GM23248 (cell line): ENCODE results near the gene TAF4. TPM values are rescaled to one million over a fixed set of nuclear protein-coding genes. Genes with fewer than 3 reads are reported as not detected.

Experiments used
- DNase-seq: peaks from one replicate; pipeline ENCODE4 v3.0.0-alpha.2; 2015
- H2AFZ ChIP-seq: fragments of 200-600 bp; sonication (generic); 2 replicates; pipeline ENCODE4 v1.6.1; 2016; ENCODE audit warnings: antibody characterized with exemption
- H3F3A ChIP-seq: fragments of 200-600 bp; sonication (generic); 2 replicates; pipeline ENCODE4 v1.6.1; 2016; ENCODE audit warnings: mild to moderate bottlenecking, antibody characterized with exemption, mixed run types; ENCODE audit not compliant: insufficient read depth
- H3K27ac ChIP-seq: fragments of 200-600 bp; sonication (generic); 2 replicates; pipeline ENCODE4 v1.5.1; 2016; ENCODE audit warnings: mild to moderate bottlenecking
- H3K27me3 ChIP-seq: fragments of 200-600 bp; sonication (generic); replicated peaks from 2 replicates; pipeline ENCODE4 v1.6.1; 2016; ENCODE audit warnings: mild to moderate bottlenecking; ENCODE audit not compliant: insufficient read depth
- H3K36me3 ChIP-seq: fragments of 200-600 bp; sonication (generic); 2 replicates; pipeline ENCODE4 v1.6.1; 2016; ENCODE audit warnings: low read depth, mild to moderate bottlenecking
- H3K4me1 ChIP-seq: fragments of 200-600 bp; sonication (generic); 2 replicates; pipeline ENCODE4 v1.6.1; 2016; ENCODE audit warnings: mild to moderate bottlenecking; ENCODE audit not compliant: insufficient read depth
- H3K4me2 ChIP-seq: fragments of 200-600 bp; sonication (generic); one replicate; pipeline ENCODE4 v1.6.1; 2016; ENCODE audit warnings: mild to moderate bottlenecking; ENCODE audit not compliant: unreplicated experiment
- H3K4me3 ChIP-seq: fragments of 200-600 bp; sonication (generic); 2 replicates; pipeline ENCODE4 v1.5.1; 2016; ENCODE audit warnings: mild to moderate bottlenecking
- H3K79me2 ChIP-seq: fragments of 200-600 bp; sonication (generic); 2 replicates; pipeline ENCODE4 v1.6.1; 2016; ENCODE audit warnings: mild to moderate bottlenecking; ENCODE audit not compliant: insufficient read depth
- H3K9ac ChIP-seq: fragments of 200-600 bp; sonication (generic); 2 replicates; pipeline ENCODE4 v1.6.1; 2016; ENCODE audit warnings: mild to moderate bottlenecking
- H3K9me2 ChIP-seq: fragments of 200-600 bp; sonication (generic); 2 replicates; pipeline ENCODE4 v1.6.1; 2016; ENCODE audit warnings: mixed run types, mild to moderate bottlenecking, moderate library complexity; ENCODE audit not compliant: insufficient read depth
- H3K9me3 ChIP-seq: fragments of 200-600 bp; sonication (generic); one replicate; pipeline ENCODE4 v1.6.1; 2017; ENCODE audit warnings: low read depth
- H4K20me1 ChIP-seq: fragments of 200-600 bp; sonication (generic); 2 replicates; pipeline ENCODE4 v1.6.0; 2016; ENCODE audit not compliant: insufficient read depth
- EZH2 ChIP-seq: fragments of 200-600 bp; sonication (generic); IDR thresholded peaks from 2 replicates; pipeline ENCODE4 v1.6.1; 2018; ENCODE audit warnings: antibody characterized with exemption, mild to moderate bottlenecking; ENCODE audit not compliant: insufficient read depth, poor library complexity, severe bottlenecking
- EZH2phosphoT487 ChIP-seq: fragments of 200-600 bp; sonication (generic); IDR thresholded peaks from 2 replicates; pipeline ENCODE4 v1.6.1; 2018; ENCODE audit warnings: antibody characterized with exemption, moderate library complexity, mild to moderate bottlenecking, low read depth; ENCODE audit not compliant: insufficient read depth
- WGBS, 2 experiments: methylation state at CpG; one replicate each; pipeline ENCODE4 v1.1.6; 2015 to 2017; ENCODE audit warnings: low lambda C conversion rate in 2 of 2, low coverage in 1 of 2; ENCODE audit errors: missing lambda C conversion rate in 2 of 2; 5-methylcytosine and 5-hydroxymethylcytosine counted together
- in situ Hi-C: fragments of 300-500 bp; cut with MboI; formaldehyde crosslinking; loops from 2 replicates; pipeline ENCODE4 v1.15.0; 2020
- polyA plus RNA-seq: library from polyadenylated mRNA; unstranded; fragments of >200 nt; fragmentation: Nextera tagmentation; extraction: Ambion mirVana; gene quantifications from 2 replicates; pipeline ENCODE4 v1.2.1, GENCODE V29; 2016
- total RNA-seq: library from RNA; depleted of rRNA; stranded (reverse); fragments of >200 nt; shearing (Covaris generic); gene quantifications from 2 replicates; pipeline ENCODE4 v1.2.3, GENCODE V29; 2014

Gene TAF4
- total and polyA plus RNA-seq, 2 experiments from 2014 or later: 1.4 to 2.9 TPM

- H3K9me3 ChIP-seq: no peaks in the 10 kb centered on the region
- no peak overlapping the region for H3K4me3 ChIP-seq
- H3K27me3 ChIP-seq: no peaks in the 10 kb centered on the region
- H4K20me1 ChIP-seq: no peaks in the 10 kb centered on the region
- no peaks in the 10 kb centered on the region for H3K79me2 ChIP-seq
- H2AFZ ChIP-seq: no peak overlapping the region
- no peak overlapping the region for H3K9ac ChIP-seq
- H3K4me2 ChIP-seq: no peak overlapping the region
- no peaks in the 10 kb centered on the region for H3K4me1 ChIP-seq
- no peak overlapping the region for H3K27ac ChIP-seq
- H3K36me3 ChIP-seq: peaks cover 14% of the 10 kb centered on the region; the same call in 1 of the 2 replicates
- in situ Hi-C loops: loop anchor here (25.0 kb wide), 1 partner anchor 383 kb away; the partner anchor contains the start of gene RPS21
- WGBS, 2 experiments: 96 to 100% methylated on average over 5 of the region's 5 CpGs
- no peak for DNase-seq
- no peaks in the 10 kb centered on the region for H3K9me2 ChIP-seq
- no peaks in the 10 kb centered on the region for H3F3A ChIP-seq
- TF ChIP-seq EZH2 (no peak), EZH2phosphoT487 (no peak)
Observed at GRCh38 chr20:62004614-62005013, 61.1 kb downstream of the TAF4 start.

GRCh38 chr20:62003567-62004405 is 61.9 kb downstream of the TAF4 start:
- no peak overlapping the region for H3K4me2 ChIP-seq
- TF ChIP-seq EZH2 (no peak), EZH2phosphoT487 (no peak)
- in situ Hi-C loops: loop anchor here (25.0 kb wide), 1 partner anchor 384 kb away; the partner anchor contains the start of gene RPS21
- no peaks in the 10 kb centered on the region for H3K27me3 ChIP-seq
- H3K4me3 ChIP-seq: no peak overlapping the region
- H3K9me2 ChIP-seq: no peaks in the 10 kb centered on the region
- no peaks in the 10 kb centered on the region for H3F3A ChIP-seq
- H3K79me2 ChIP-seq: no peaks in the 10 kb centered on the region
- H3K36me3 ChIP-seq: peaks cover 9% of the 10 kb centered on the region; the same call in 1 of the 2 replicates
- WGBS, 2 experiments: 89 to 92% methylated on average over 23 to 24 of the region's 24 CpGs
- no peaks in the 10 kb centered on the region for H3K9me3 ChIP-seq
- no peak overlapping the region for H3K9ac ChIP-seq
- no peak for DNase-seq
- H3K4me1 ChIP-seq: no peaks in the 10 kb centered on the region
- H2AFZ ChIP-seq: no peak overlapping the region
- H4K20me1 ChIP-seq: no peaks in the 10 kb centered on the region
- H3K27ac ChIP-seq: no peak overlapping the region

- WGBS, 2 experiments: 96 to 97% methylated on average over 17 to 18 of the region's 18 CpGs
- H3K4me3 ChIP-seq: no peak overlapping the region
- H4K20me1 ChIP-seq: no peaks in the 10 kb centered on the region
- H3K9me3 ChIP-seq: no peaks in the 10 kb centered on the region
- no peaks in the 10 kb centered on the region for H3K27me3 ChIP-seq
- no peak overlapping the region for H3K4me2 ChIP-seq
- in situ Hi-C loops: loop anchor here (25.0 kb wide), 1 partner anchor 384 kb away; the partner anchor contains the start of gene RPS21
- no peak overlapping the region for H3K9ac ChIP-seq
- H3K9me2 ChIP-seq: no peaks in the 10 kb centered on the region
- no peak overlapping the region for H2AFZ ChIP-seq
- H3K27ac ChIP-seq: no peak overlapping the region
- TF ChIP-seq EZH2 (no peak), EZH2phosphoT487 (no peak)
- no peaks in the 10 kb centered on the region for H3K79me2 ChIP-seq
- no peaks in the 10 kb centered on the region for H3K4me1 ChIP-seq
- DNase-seq: no peak
- peaks cover 8% of the 10 kb centered on the region; the same call in 1 of the 2 replicates for H3K36me3 ChIP-seq
- H3F3A ChIP-seq: no peaks in the 10 kb centered on the region
Observed at GRCh38 chr20:62002882-62003480, 62.7 kb downstream of the TAF4 start.

- Histone ChIP-seq H3K4me3 (no peak overlapping the region), H2AFZ (no peak overlapping the region), H4K20me1 (no peaks in the 10 kb centered on the region), H3K79me2 (no peaks in the 10 kb centered on the region), H3K4me1 (no peaks in the 10 kb centered on the region), H3K27me3 (no peaks in the 10 kb centered on the region), H3F3A (no peaks in the 10 kb centered on the region), H3K9ac (no peak overlapping the region), H3K4me2 (no peak overlapping the region), H3K9me2 (no peaks in the 10 kb centered on the region), H3K9me3 (no peaks in the 10 kb centered on the region), H3K36me3 (peaks cover 12% of the 10 kb centered on the region; the same call in 1 of the 2 replicates), H3K27ac (no peak overlapping the region)
- TF ChIP-seq EZH2phosphoT487 (no peak), EZH2 (no peak)
- no peak for DNase-seq
- WGBS, 2 experiments: 85 to 88% methylated on average over 18 of the region's 18 CpGs
- in situ Hi-C loops: loop anchor here (25.0 kb wide), 1 partner anchor 386 kb away; the partner anchor contains the start of gene RPS21
Observed at GRCh38 chr20:62001178-62001715, 64.4 kb downstream of the TAF4 start.
